IMR-90 (cell line): ENCODE measurements around the gene SEC11A. TPM values are rescaled to one million over a fixed set of nuclear protein-coding genes. Genes with fewer than 3 reads are reported as not detected.
A peak's percentile ranks its signal among the peaks of the same experiment; 100 is the strongest.

Source experiments
- ATAC-seq: fragments of 200-7000 bp; cut with Tn5 transposase; 2 replicates; pipeline ENCODE4 v1.9.1; 2020; ENCODE audit warnings: low read depth, mild to moderate bottlenecking, moderate library complexity
- BruUV-seq: library from RNA; stranded (reverse); fragments of 400-500 nt; replicated peaks from 2 replicates; lab custom pipeline; 2021; lab: Mats Ljungman, UMichigan
- CTCF ChIA-PET: fragments of 300-600 bp; formaldehyde crosslinking; extraction: SDS; loops from one replicate; lab custom pipeline; 2021; ENCODE audit warnings: antibody characterized with exemption; lab: Yijun Ruan, JAX
- POLR2A ChIA-PET: fragments of 300-600 bp; sonication (Branson Sonifier 250); formaldehyde crosslinking; loops from one replicate; lab custom pipeline; 2022; ENCODE audit warnings: antibody characterized with exemption; ENCODE audit not compliant: unreplicated experiment; lab: Charles Lee
- DNase-seq: peaks from one replicate; pipeline ENCODE4 v3.0.0; 2013
- H2AFZ ChIP-seq: replicated peaks from 2 replicates; pipeline ENCODE3; 2013; ENCODE audit warnings: low read length, mild to moderate bottlenecking; ENCODE audit not compliant: poor library complexity
- H2AK5ac ChIP-seq: 2 replicates; pipeline ENCODE4 v1.6.1; 2013; ENCODE audit warnings: low read depth, low read length, inconsistent platforms
- H2AK9ac ChIP-seq: replicated peaks from 2 replicates; pipeline ENCODE3; 2013; ENCODE audit warnings: mild to moderate bottlenecking, low read depth, low read length, moderate library complexity; ENCODE audit not compliant: poor library complexity
- H2BK120ac ChIP-seq: 2 replicates; pipeline ENCODE4 v1.6.1; 2013; ENCODE audit warnings: low read depth, low read length, inconsistent platforms
- H2BK15ac ChIP-seq: 3 replicates; pipeline ENCODE4 v1.6.1; 2013; ENCODE audit warnings: low read depth, low read length, inconsistent platforms
- H2BK20ac ChIP-seq: 2 replicates; pipeline ENCODE4 v1.6.1; 2013; ENCODE audit warnings: low read depth, mild to moderate bottlenecking, inconsistent platforms, low read length, moderate library complexity
- H2BK5ac ChIP-seq: 2 replicates; pipeline ENCODE4 v1.6.1; 2013; ENCODE audit warnings: mild to moderate bottlenecking, low read depth, low read length, inconsistent platforms; ENCODE audit not compliant: poor library complexity, severe bottlenecking
- H3K14ac ChIP-seq: replicated peaks from 2 replicates; pipeline ENCODE4 v1.6.1; 2013; ENCODE audit warnings: low read depth, low read length, inconsistent platforms
- H3K18ac ChIP-seq: 2 replicates; pipeline ENCODE4 v1.6.1; 2013; ENCODE audit warnings: low read depth, low read length, control low read depth
- H3K23ac ChIP-seq: 2 replicates; pipeline ENCODE4 v1.6.1; 2013; ENCODE audit warnings: low read depth, low read length, inconsistent platforms
- H3K27ac ChIP-seq: 2 replicates; pipeline ENCODE4 v1.5.1; 2013; ENCODE audit warnings: mild to moderate bottlenecking, control low read depth, low read length; ENCODE audit not compliant: insufficient read depth
- H3K27me3 ChIP-seq: 2 replicates; pipeline ENCODE4 v1.6.1; 2013; ENCODE audit warnings: low read length; ENCODE audit not compliant: control insufficient read depth, insufficient read depth
- H3K36me3 ChIP-seq: 2 replicates; pipeline ENCODE4 v1.6.1; 2013; ENCODE audit warnings: low read length, mixed read lengths; ENCODE audit not compliant: control insufficient read depth, insufficient read depth
- H3K4ac ChIP-seq: 2 replicates; pipeline ENCODE4 v1.6.1; 2013; ENCODE audit warnings: low read depth, low read length, inconsistent platforms
- H3K4me1 ChIP-seq: 2 replicates; pipeline ENCODE4 v1.6.1; 2013; ENCODE audit warnings: low read length, mixed read lengths; ENCODE audit not compliant: control insufficient read depth, insufficient read depth
- H3K4me2 ChIP-seq: 2 replicates; pipeline ENCODE4 v1.6.1; 2013; ENCODE audit warnings: low read depth, mild to moderate bottlenecking, control low read depth, low read length, moderate library complexity
- H3K4me3 ChIP-seq: 2 replicates; pipeline ENCODE4 v1.5.1; 2013; ENCODE audit warnings: low read depth, mild to moderate bottlenecking, control low read depth, low read length, moderate library complexity; ENCODE audit not compliant: insufficient read depth
- H3K56ac ChIP-seq: 2 replicates; pipeline ENCODE4 v1.6.1; 2013; ENCODE audit warnings: low read length, inconsistent platforms; ENCODE audit not compliant: insufficient read depth; ENCODE audit errors: extremely low read depth
- H3K79me1 ChIP-seq, 2 experiments: 2 replicates each; pipeline ENCODE4 v1.6.1; 2013; ENCODE audit warnings: low read length in 2 of 2, inconsistent platforms in 1 of 2, low read depth in 1 of 2
- H3K9ac ChIP-seq: 2 replicates; pipeline ENCODE4 v1.6.1; 2013; ENCODE audit warnings: low read depth, low read length, control low read depth
- H3K9me1 ChIP-seq: 2 replicates; pipeline ENCODE4 v1.6.1; 2013; ENCODE audit warnings: low read length, inconsistent platforms; ENCODE audit not compliant: insufficient read depth
- H3K9me3 ChIP-seq: 2 replicates; pipeline ENCODE4 v1.6.1; 2013; ENCODE audit warnings: low read length; ENCODE audit not compliant: control insufficient read depth, insufficient read depth
- H4K20me1 ChIP-seq: 2 replicates; pipeline ENCODE4 v1.6.1; 2013; ENCODE audit warnings: low read length, inconsistent platforms; ENCODE audit not compliant: insufficient read depth
- H4K5ac ChIP-seq: 2 replicates; pipeline ENCODE4 v1.6.1; 2013; ENCODE audit warnings: mild to moderate bottlenecking, low read depth, low read length, control low read depth
- H4K8ac ChIP-seq, 2 experiments: 2 replicates each; pipeline ENCODE4 v1.6.1; 2013; ENCODE audit warnings: low read depth in 2 of 2, low read length in 2 of 2, control low read depth in 1 of 2, inconsistent platforms in 1 of 2
- H4K91ac ChIP-seq: 2 replicates; pipeline ENCODE4 v1.6.1; 2013; ENCODE audit warnings: low read depth, low read length, inconsistent platforms; ENCODE audit not compliant: insufficient read depth
- BHLHE40 ChIP-seq: fragments of 150-350 bp; IDR thresholded peaks from 2 replicates; pipeline ENCODE4 v1.6.1; 2016; ENCODE audit warnings: mild to moderate bottlenecking, low read depth, low read length
- CEBPB ChIP-seq: IDR thresholded peaks from 2 replicates; pipeline ENCODE4 v1.6.1; 2012; ENCODE audit warnings: low read depth, low read length, improper control_type of control experiment
- CHD1 ChIP-seq: IDR thresholded peaks from 2 replicates; pipeline ENCODE4 v1.6.1; 2012; ENCODE audit warnings: low read depth, low read length, improper control_type of control experiment
- CTCF ChIP-seq: conservative IDR thresholded peaks from 2 replicates; pipeline ENCODE4 v1.5.1; 2012; ENCODE audit warnings: mild to moderate bottlenecking, low read depth, low read length, improper control_type of control experiment
- ELK1 ChIP-seq: fragments of 150-350 bp; IDR thresholded peaks from 2 replicates; pipeline ENCODE4 v1.6.1; 2016; ENCODE audit warnings: low read depth, mild to moderate bottlenecking, low read length, moderate library complexity, borderline replicate concordance
- FOS ChIP-seq: fragments of 150-350 bp; IDR thresholded peaks from 2 replicates; pipeline ENCODE4 v1.6.1; 2016; ENCODE audit warnings: low read depth, low read length
- MAFK ChIP-seq: IDR thresholded peaks from 2 replicates; pipeline ENCODE4 v1.6.1; 2012; ENCODE audit warnings: low read depth, low read length, improper control_type of control experiment
- MAZ ChIP-seq: IDR thresholded peaks from 2 replicates; pipeline ENCODE4 v1.6.1; 2012; ENCODE audit warnings: low read depth, mild to moderate bottlenecking, low read length, improper control_type of control experiment, moderate library complexity, borderline replicate concordance
- MXI1 ChIP-seq: IDR thresholded peaks from 2 replicates; pipeline ENCODE4 v1.6.1; 2012; ENCODE audit warnings: low read depth, mild to moderate bottlenecking, low read length, moderate library complexity, borderline replicate concordance
- NFE2L2 ChIP-seq: fragments of 150-350 bp; IDR thresholded peaks from 2 replicates; pipeline ENCODE4 v1.6.1; 2016; ENCODE audit warnings: low read depth, mild to moderate bottlenecking, low read length
- POLR2A ChIP-seq: IDR thresholded peaks from 2 replicates; pipeline ENCODE4 v1.6.1; 2012; ENCODE audit warnings: mild to moderate bottlenecking, low read depth, low read length
- RAD21 ChIP-seq: IDR thresholded peaks from 2 replicates; pipeline ENCODE4 v1.6.1; 2012; ENCODE audit warnings: low read length, improper control_type of control experiment
- RCOR1 ChIP-seq: IDR thresholded peaks from 2 replicates; pipeline ENCODE4 v1.6.1; 2012; ENCODE audit warnings: mild to moderate bottlenecking, low read length, improper control_type of control experiment; ENCODE audit not compliant: insufficient replicate concordance
- RFX5 ChIP-seq: IDR thresholded peaks from 2 replicates; pipeline ENCODE4 v1.8.0; 2012; ENCODE audit warnings: low read depth, mild to moderate bottlenecking, low read length, moderate library complexity
- SMC3 ChIP-seq: fragments of 150-350 bp; IDR thresholded peaks from 2 replicates; pipeline ENCODE4 v1.6.1; 2016; ENCODE audit warnings: low read depth, mild to moderate bottlenecking, antibody characterized with exemption, low read length, moderate library complexity
- USF2 ChIP-seq: fragments of 150-350 bp; IDR thresholded peaks from 2 replicates; pipeline ENCODE4 v1.6.1; 2017; ENCODE audit warnings: mild to moderate bottlenecking, antibody characterized with exemption, low read length, low read depth
- WGBS, 2 experiments: methylation state at CpG; one replicate each; pipeline versions ENCODE4 v1.1.5 to v1.1.7; 2013; ENCODE audit warnings: missing lambda C conversion rate in 2 of 2; ENCODE audit not compliant: insufficient read length in 1 of 2; ENCODE audit errors: extremely low coverage in 2 of 2; 5-methylcytosine and 5-hydroxymethylcytosine counted together
- dilution Hi-C: fragments of 300-500 bp; cut with HindIII; formaldehyde crosslinking; loops from one replicate; pipeline ENCODE4 v1.14.3; 2018; ENCODE audit warnings: low sequenced_read_pairs; ENCODE audit not compliant: unreplicated experiment
- in situ Hi-C: fragments of 300-500 bp; cut with MboI; formaldehyde crosslinking; loops from 3 replicates; pipeline ENCODE4 v1.14.3; 2019; ENCODE audit warnings: low sequenced_read_pairs, inconsistent platforms, mixed read lengths
- intact Hi-C: fragments of 100-400 bp; cut with micrococcal nuclease; formaldehyde crosslinking; loops from 2 replicates; pipeline ENCODE4 v1.10.0; 2022
- polyA plus RNA-seq, 3 experiments: library from polyadenylated mRNA; depleted of rRNA; stranded (reverse); fragments of >200 nt; gene quantifications; 2 replicates each; pipeline ENCODE4 v1.2.3, GENCODE V29; 2012; ENCODE audit warnings: low replicate concordance in 1 of 3
- total RNA-seq: library from RNA; depleted of rRNA; stranded (reverse); fragments of >200 nt; gene quantifications from 2 replicates; pipeline ENCODE4 v1.2.3, GENCODE V29; 2012

Gene SEC11A
- total and polyA plus RNA-seq, 2 of the 4 experiments (the other 2 are of a cell fraction) = 62.4 to 108 TPM

GRCh38 chr15:84649706-84650105 lies 66.2 kb downstream of the SEC11A start:
- intact Hi-C loops (loop anchor here (5.0 kb wide), 1 partner anchor 47 kb away; the partner anchor contains the start of gene ZSCAN2), in situ Hi-C loops (no loop called here), dilution Hi-C loops (no loop called here)
- H3K9ac ChIP-seq = no peak overlapping the region
- H3K56ac ChIP-seq = no peak overlapping the region
- H2BK15ac ChIP-seq = no peak overlapping the region
- H3K23ac ChIP-seq = no peak overlapping the region
- H3K79me1 ChIP-seq = peaks cover 30 to 53% of the 10 kb centered on the region in 2 experiments
- H4K20me1 ChIP-seq = 0 out of 2 replicates have a peak, but pooled peaks cover 5% of the 10 kb centered on the region
- ATAC-seq (no peak), DNase-seq (peak; percentile 31)
- peaks cover 11% of the 10 kb centered on the region for H3K9me1 ChIP-seq
- H3K36me3 ChIP-seq = peaks cover 45% of the 10 kb centered on the region
- no peak overlapping the region for H3K27ac ChIP-seq
- no peak overlapping the region for H4K5ac ChIP-seq
- H3K9me3 ChIP-seq = no peaks in the 10 kb centered on the region
- H2AK5ac ChIP-seq = no peak overlapping the region
- no peaks in the 10 kb centered on the region for H3K27me3 ChIP-seq
- H2BK5ac ChIP-seq = no peak overlapping the region
- CTCF ChIA-PET = no interaction called here
- no peak overlapping the region for H2BK120ac ChIP-seq
- POLR2A ChIA-PET = interaction anchor here (0.6 kb wide), 1 partner anchor 12 kb away, joined by 8 read pairs; no protein-coding TSS in a partner anchor
- no peak overlapping the region for H3K18ac ChIP-seq
- H4K8ac ChIP-seq = no peak overlapping the region
- H4K91ac ChIP-seq = no peak overlapping the region
- no CpG with 5 or more reads among the region's 2 CpGs for WGBS, 2 experiments
- H3K4ac ChIP-seq = no peak overlapping the region
- no peak overlapping the region for H3K4me3 ChIP-seq
- H2BK20ac ChIP-seq = no peak overlapping the region
- no peak overlapping the region for H2AK9ac ChIP-seq
- TF ChIP-seq RAD21 (no peak), MAZ (no peak), MAFK (no peak), MXI1 (no peak), RFX5 (no peak), USF2 (no peak), NFE2L2 (no peak), ELK1 (no peak), RCOR1 (no peak), SMC3 (no peak), CHD1 (no peak), POLR2A (no peak), CEBPB (no peak), CTCF (no peak), BHLHE40 (no peak), FOS (no peak)
- no TSS peak for BruUV-seq
- no peak overlapping the region for H2AFZ ChIP-seq
- H3K4me1 ChIP-seq = peaks cover 4% of the 10 kb centered on the region
- no peak overlapping the region for H3K14ac ChIP-seq
- H3K4me2 ChIP-seq = no peak overlapping the region
